HCT116 (cell line): ENCODE data around the gene VWA3B. TPM values are rescaled to one million over a fixed set of nuclear protein-coding genes. Genes with fewer than 3 reads are reported as not detected.
"Not testable (repeated sequence)": the region's sequence is repeated elsewhere in the genome, so short reads cannot be mapped to it uniquely, and the experiment has no call there.

Experiments used
- ATAC-seq: fragments of 200-7000 bp; cut with Tn5 transposase; 2 replicates; pipeline ENCODE4 v1.9.1; 2020; ENCODE audit warnings: mild to moderate bottlenecking, moderate library complexity
- BruUV-seq: library from RNA; stranded (reverse); fragments of 400-500 nt; replicated peaks from 2 replicates; lab custom pipeline; 2021; lab: Mats Ljungman, UMichigan
- CTCF ChIA-PET: fragments of 300-600 bp; sonication (Branson Sonifier 250); formaldehyde crosslinking; loops from one replicate; lab custom pipeline; 2021; ENCODE audit warnings: antibody characterized with exemption; lab: Charles Lee
- POLR2A ChIA-PET: fragments of 300-600, 350-600 bp; sonication (Branson Sonifier 250); formaldehyde crosslinking; loops from one replicate; lab custom pipeline; 2021; ENCODE audit warnings: antibody characterized with exemption; lab: Charles Lee
- RAD21 ChIA-PET, 2 experiments: fragments of 300-600 bp; sonication (Branson Sonifier 250); formaldehyde crosslinking; loops; one replicate each; lab custom pipeline; 2023; ENCODE audit warnings: low total read pairs in 2 of 2; ENCODE audit not compliant: uncharacterized antibody in 2 of 2, unreplicated experiment in 2 of 2, low non-redundant PET in 1 of 2; lab: Charles Lee
- DNase-seq: peaks from one replicate; pipeline ENCODE4 v3.0.0-alpha.2; 2010; ENCODE audit warnings: low read depth, low spot score
- H2AFZ ChIP-seq: fragments of 200-600 bp; shearing (Covaris generic), sonication (generic); 2 replicates; pipeline ENCODE4 v1.6.1; 2017; ENCODE audit warnings: low read depth, mixed run types, mixed read lengths, antibody characterized with exemption, low read length; ENCODE audit not compliant: poor library complexity, severe bottlenecking
- H3K27ac ChIP-seq: 2 replicates; pipeline ENCODE4 v1.5.1; 2012; ENCODE audit warnings: low read depth, low read length
- H3K27me3 ChIP-seq: fragments of 200-600 bp; sonication (generic); 2 replicates; pipeline ENCODE4 v1.6.1; 2016; ENCODE audit warnings: mixed run types, low read length, mixed read lengths; ENCODE audit not compliant: insufficient read depth
- H3K36me3 ChIP-seq, 2 experiments: fragments of 200-500 bp in 1 of 2; fragments of 200-600 bp in 1 of 2; sonication (Bioruptor generic) in 1 of 2; sonication (generic) in 1 of 2; 2 replicates each; pipeline versions ENCODE4 v1.5.1 to v1.6.1; 2014 to 2016; ENCODE audit warnings: low read length in 2 of 2, inconsistent platforms in 1 of 2, mixed read lengths in 1 of 2, mixed run types in 1 of 2; ENCODE audit not compliant: insufficient read depth in 2 of 2, control insufficient read depth in 1 of 2
- H3K4me1 ChIP-seq, 2 experiments: fragments of 200-600 bp in 1 of 2; sonication (generic) in 1 of 2; 2 replicates each; pipeline versions ENCODE4 v1.5.1 to v1.6.1; 2012 to 2017; ENCODE audit warnings: low read length in 2 of 2, inconsistent platforms in 1 of 2, mild to moderate bottlenecking in 1 of 2, mixed read lengths in 1 of 2, mixed run types in 1 of 2, moderate library complexity in 1 of 2; ENCODE audit not compliant: insufficient read depth in 2 of 2, control insufficient read depth in 1 of 2
- H3K4me2 ChIP-seq: fragments of 200-600 bp; sonication (generic); 2 replicates; pipeline ENCODE4 v1.6.1; 2017; ENCODE audit warnings: mixed run types, low read length, mixed read lengths
- H3K4me3 ChIP-seq, 2 experiments: fragments of 200-600 bp in 1 of 2; sonication (generic) in 1 of 2; replicated peaks in 1 of 2; 2 replicates each; pipeline ENCODE4 v1.5.1; 2011 to 2016; ENCODE audit warnings: low read length in 2 of 2, control low read depth in 1 of 2, low read depth in 1 of 2, mild to moderate bottlenecking in 1 of 2, mixed read lengths in 1 of 2, mixed run types in 1 of 2
- H3K79me2 ChIP-seq: fragments of 200-600 bp; sonication (generic); 2 replicates; pipeline ENCODE4 v1.6.1; 2017; ENCODE audit warnings: mild to moderate bottlenecking, mixed run types, low read length, moderate library complexity, mixed read lengths; ENCODE audit not compliant: insufficient read depth
- H3K9ac ChIP-seq: fragments of 200-600 bp; sonication (generic); 2 replicates; pipeline ENCODE4 v1.6.1; 2016; ENCODE audit warnings: low read length, mixed read lengths
- H3K9me2 ChIP-seq: fragments of 200-600 bp; sonication (generic), shearing (Covaris generic); 2 replicates; pipeline ENCODE4 v1.6.1; 2017; ENCODE audit warnings: mixed run types, mild to moderate bottlenecking, moderate library complexity; ENCODE audit not compliant: insufficient read depth
- H3K9me3 ChIP-seq, 2 experiments: fragments of 200-500 bp in 1 of 2; fragments of 200-600 bp in 1 of 2; sonication (Bioruptor generic) in 1 of 2; sonication (generic) in 1 of 2; 2 replicates each; pipeline ENCODE4 v1.6.1; 2014 to 2017; ENCODE audit warnings: low read length in 2 of 2, mixed read lengths in 2 of 2, inconsistent platforms in 1 of 2, low read depth in 1 of 2, mild to moderate bottlenecking in 1 of 2, mixed run types in 1 of 2, moderate library complexity in 1 of 2; ENCODE audit not compliant: control insufficient read depth in 1 of 2, insufficient read depth in 1 of 2
- H4K20me1 ChIP-seq: fragments of 200-600 bp; sonication (generic), shearing (Covaris generic); 2 replicates; pipeline ENCODE4 v1.6.1; 2017; ENCODE audit warnings: mixed run types, mild to moderate bottlenecking, moderate library complexity; ENCODE audit not compliant: insufficient read depth
- CBX3 ChIP-seq: IDR thresholded peaks from 2 replicates; pipeline ENCODE4 v1.6.1; 2012; ENCODE audit warnings: low read depth
- CEBPB ChIP-seq: IDR thresholded peaks from 2 replicates; pipeline ENCODE4 v1.6.1; 2012; ENCODE audit warnings: low read depth
- EGR1 ChIP-seq: IDR thresholded peaks from 2 replicates; pipeline ENCODE4 v1.6.1; 2012; ENCODE audit warnings: low read depth
- ELF1 ChIP-seq: IDR thresholded peaks from 2 replicates; pipeline ENCODE4 v1.6.1; 2012; ENCODE audit warnings: low read depth, borderline replicate concordance
- FOSL1 ChIP-seq: IDR thresholded peaks from 2 replicates; pipeline ENCODE4 v1.6.1; 2012; ENCODE audit warnings: low read depth
- JUND ChIP-seq: IDR thresholded peaks from 2 replicates; pipeline ENCODE4 v1.6.1; 2012
- POLR2A ChIP-seq: IDR thresholded peaks from 2 replicates; pipeline ENCODE4 v1.7.0; 2011; ENCODE audit warnings: borderline replicate concordance; ENCODE audit not compliant: insufficient read depth, insufficient read length; ENCODE audit errors: extremely low read depth
- POLR2AphosphoS5 ChIP-seq: IDR thresholded peaks from 2 replicates; pipeline ENCODE4 v1.6.1; 2011; ENCODE audit warnings: mild to moderate bottlenecking, low read depth, low read length, moderate library complexity
- RAD21 ChIP-seq: IDR thresholded peaks from 2 replicates; pipeline ENCODE4 v1.6.1; 2012; ENCODE audit warnings: low read depth, mild to moderate bottlenecking
- SIN3A ChIP-seq: IDR thresholded peaks from 2 replicates; pipeline ENCODE4 v1.6.1; 2012; ENCODE audit warnings: low read depth
- SRF ChIP-seq: IDR thresholded peaks from 2 replicates; pipeline ENCODE4 v1.6.1; 2012; ENCODE audit warnings: low read depth
- TCF7L2 ChIP-seq: IDR thresholded peaks from 2 replicates; pipeline ENCODE4 v1.7.0; 2011; ENCODE audit warnings: borderline replicate concordance, inconsistent platforms; ENCODE audit not compliant: insufficient read depth, insufficient read length; ENCODE audit errors: extremely low read depth
- YY1 ChIP-seq: IDR thresholded peaks from 2 replicates; pipeline ENCODE4 v1.6.1; 2011; ENCODE audit warnings: low read length, low read depth, moderate library complexity, mild to moderate bottlenecking; ENCODE audit not compliant: insufficient replicate concordance; ENCODE audit errors: extremely low read depth
- ZFX ChIP-seq: fragments of 450-650 bp; IDR thresholded peaks from 2 replicates; pipeline ENCODE4 v1.6.1; 2017
- ZNF274 ChIP-seq: fragments of 200-500 bp; sonication (Bioruptor generic); IDR thresholded peaks from 2 replicates; pipeline ENCODE4 v1.6.1; 2014; ENCODE audit warnings: mild to moderate bottlenecking, low read depth, low read length, inconsistent platforms
- intact Hi-C: fragments of 100-400 bp; cut with micrococcal nuclease; formaldehyde crosslinking; loops from 2 replicates; pipeline ENCODE4 v1.10.0; 2022
- total RNA-seq: library from RNA; stranded (reverse); gene quantifications from one replicate; pipeline ENCODE4 v1.2.1, GENCODE V29; 2021; ENCODE audit not compliant: unreplicated experiment
- TF ChIP-seq, protein P1 (sequence below), 3 experiments: fragments of 200-600 bp in 1 of 3; sonication (generic) in 1 of 3; IDR thresholded peaks in 2 of 3; conservative IDR thresholded peaks in 1 of 3; 2 replicates each; pipeline ENCODE4 v1.5.1; 2012 to 2017; ENCODE audit warnings: low read depth in 2 of 3, low read length in 2 of 3, antibody characterized with exemption in 1 of 3, borderline replicate concordance in 1 of 3, control low read depth in 1 of 3, mild to moderate bottlenecking in 1 of 3, mixed read lengths in 1 of 3, mixed run types in 1 of 3, moderate library complexity in 1 of 3; ENCODE audit not compliant: insufficient read depth in 1 of 3
- TF ChIP-seq, protein P2 (sequence below): IDR thresholded peaks from 2 replicates; pipeline ENCODE4 v1.6.1; 2012

VWA3B gene
- total RNA-seq, 1 experiment from 2014 or later: 0.47 TPM

DNA sequence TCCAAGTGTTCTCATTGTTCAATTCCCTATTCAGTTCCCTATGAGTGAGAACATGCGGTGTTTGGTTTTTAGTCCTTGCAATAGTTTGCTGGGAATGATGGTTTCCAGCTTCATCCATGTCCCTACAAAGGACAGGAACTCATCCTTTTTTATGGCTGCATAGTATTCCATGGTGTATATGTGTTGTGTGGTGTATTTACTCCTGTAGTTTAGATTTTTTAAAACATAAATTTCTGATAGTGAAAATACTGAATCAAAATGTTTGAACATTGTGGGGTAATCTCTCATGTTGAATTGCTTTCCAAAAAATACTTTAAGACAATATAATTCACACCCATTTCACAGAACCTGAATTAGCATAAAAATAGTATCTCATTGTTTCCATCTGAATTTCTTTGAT is 60.9 kb downstream of the VWA3B start:
- ATAC-seq, DNase-seq, H4K20me1 ChIP-seq, H3K9me3 ChIP-seq, H3K4me2 ChIP-seq, POLR2A ChIA-PET, H3K27me3 ChIP-seq, H3K9ac ChIP-seq, H3K9me2 ChIP-seq, H3K4me1 ChIP-seq, H3K4me3 ChIP-seq, H3K27ac ChIP-seq, BruUV-seq, H3K36me3 ChIP-seq, H3K79me2 ChIP-seq, H2AFZ ChIP-seq, intact Hi-C loops, RAD21 ChIA-PET, CTCF ChIA-PET: not testable (repeated sequence)

DNA sequence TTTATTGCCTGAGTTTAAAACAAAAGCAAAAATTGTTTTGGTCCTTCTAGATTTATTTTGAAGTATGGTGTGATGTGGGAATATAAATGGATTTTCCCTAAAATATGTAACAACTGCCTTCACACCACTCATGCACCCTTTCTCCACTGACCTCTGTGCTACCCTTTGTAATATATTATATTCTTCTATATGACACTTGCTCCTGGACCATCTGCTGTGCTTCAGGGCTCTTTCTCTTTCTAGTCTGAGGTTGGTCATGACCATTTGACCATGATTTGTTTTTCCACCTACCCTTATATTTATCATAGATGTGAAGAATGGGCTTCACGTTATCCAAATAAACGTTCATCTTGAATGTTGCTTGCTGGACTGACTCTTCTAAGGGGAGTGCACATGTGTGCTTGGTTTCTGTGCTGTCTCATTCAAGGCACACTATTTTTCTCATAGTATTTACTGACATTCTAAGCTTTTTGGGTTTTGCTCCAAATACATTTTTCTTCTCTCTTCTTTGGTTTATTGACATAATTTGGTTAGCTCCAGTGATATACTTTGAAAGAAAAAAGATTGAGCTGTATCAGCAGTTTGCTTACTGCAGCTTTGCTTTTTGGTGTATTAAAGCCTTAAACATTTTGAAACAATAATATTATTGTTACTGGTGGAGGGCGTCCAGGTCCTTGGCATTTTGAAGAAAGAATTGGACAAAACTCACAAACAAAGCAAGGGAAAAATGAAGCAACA is 61.8 kb downstream of the VWA3B start:
- intact Hi-C loops: no loop called here
- Histone ChIP-seq H3K27me3 (no peaks in the 10 kb centered on the region), H2AFZ (peak overlapping the region; percentile 86), H3K27ac (no peak overlapping the region), H3K4me1 (peaks cover 0 to 7% of the 10 kb centered on the region in 2 experiments; a peak in 1 of 4 replicates), H3K36me3 (no peaks in the 10 kb centered on the region), H3K9me3 (no peaks in the 10 kb centered on the region), H3K9ac (no peak overlapping the region), H3K4me2 (peak overlapping the region; percentile 38), H4K20me1 (no peaks in the 10 kb centered on the region), H3K79me2 (no peaks in the 10 kb centered on the region), H3K4me3 (no peak overlapping the region), H3K9me2 (no peaks in the 10 kb centered on the region)
- ATAC-seq: no peak
- TF ChIP-seq ZFX (no peak), FOSL1 (no peak), JUND (no peak), CEBPB (no peak), SIN3A (no peak), POLR2A (no peak), CBX3 (no peak), ZNF274 (no peak), POLR2AphosphoS5 (no peak), TCF7L2 (no peak), YY1 (no peak), SRF (no peak), ELF1 (no peak), RAD21 (no peak), EGR1 (no peak)
- TF ChIP-seq, protein P1, sequence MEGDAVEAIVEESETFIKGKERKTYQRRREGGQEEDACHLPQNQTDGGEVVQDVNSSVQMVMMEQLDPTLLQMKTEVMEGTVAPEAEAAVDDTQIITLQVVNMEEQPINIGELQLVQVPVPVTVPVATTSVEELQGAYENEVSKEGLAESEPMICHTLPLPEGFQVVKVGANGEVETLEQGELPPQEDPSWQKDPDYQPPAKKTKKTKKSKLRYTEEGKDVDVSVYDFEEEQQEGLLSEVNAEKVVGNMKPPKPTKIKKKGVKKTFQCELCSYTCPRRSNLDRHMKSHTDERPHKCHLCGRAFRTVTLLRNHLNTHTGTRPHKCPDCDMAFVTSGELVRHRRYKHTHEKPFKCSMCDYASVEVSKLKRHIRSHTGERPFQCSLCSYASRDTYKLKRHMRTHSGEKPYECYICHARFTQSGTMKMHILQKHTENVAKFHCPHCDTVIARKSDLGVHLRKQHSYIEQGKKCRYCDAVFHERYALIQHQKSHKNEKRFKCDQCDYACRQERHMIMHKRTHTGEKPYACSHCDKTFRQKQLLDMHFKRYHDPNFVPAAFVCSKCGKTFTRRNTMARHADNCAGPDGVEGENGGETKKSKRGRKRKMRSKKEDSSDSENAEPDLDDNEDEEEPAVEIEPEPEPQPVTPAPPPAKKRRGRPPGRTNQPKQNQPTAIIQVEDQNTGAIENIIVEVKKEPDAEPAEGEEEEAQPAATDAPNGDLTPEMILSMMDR (IDR thresholded peaks at IDR 0.05 in 2 of 3, conservative IDR thresholded peaks at IDR 0.05 in 1 of 3; ENCODE audit: borderline replicate concordance in 1 of 3, insufficient read depth in 1 of 3, low read depth in 2 of 3, low read length in 2 of 3): no peak
- TF ChIP-seq, protein P2, sequence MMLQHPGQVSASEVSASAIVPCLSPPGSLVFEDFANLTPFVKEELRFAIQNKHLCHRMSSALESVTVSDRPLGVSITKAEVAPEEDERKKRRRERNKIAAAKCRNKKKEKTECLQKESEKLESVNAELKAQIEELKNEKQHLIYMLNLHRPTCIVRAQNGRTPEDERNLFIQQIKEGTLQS: no peak
- CTCF ChIA-PET: no interaction called here
- POLR2A ChIA-PET: no interaction called here
- BruUV-seq: no TSS peak
- RAD21 ChIA-PET: no interaction called here
- DNase-seq: no peak
